B cell (primary cell): ENCODE measurements around the gene CTRL.

Source experiments
- EZH2 ChIP-seq: IDR thresholded peaks from 2 replicates; pipeline ENCODE4 v1.6.1; 2012; ENCODE audit warnings: borderline replicate concordance, low read depth, mild to moderate bottlenecking, moderate library complexity, low read length; ENCODE audit not compliant: insufficient read depth, poor library complexity, severe bottlenecking
- TF ChIP-seq, protein P1 (sequence below): fragments of 200-600 bp; IDR thresholded peaks from one replicate; pipeline ENCODE4 v1.8.0; 2022; ENCODE audit warnings: antibody characterized with exemption, mild to moderate bottlenecking

DNA sequence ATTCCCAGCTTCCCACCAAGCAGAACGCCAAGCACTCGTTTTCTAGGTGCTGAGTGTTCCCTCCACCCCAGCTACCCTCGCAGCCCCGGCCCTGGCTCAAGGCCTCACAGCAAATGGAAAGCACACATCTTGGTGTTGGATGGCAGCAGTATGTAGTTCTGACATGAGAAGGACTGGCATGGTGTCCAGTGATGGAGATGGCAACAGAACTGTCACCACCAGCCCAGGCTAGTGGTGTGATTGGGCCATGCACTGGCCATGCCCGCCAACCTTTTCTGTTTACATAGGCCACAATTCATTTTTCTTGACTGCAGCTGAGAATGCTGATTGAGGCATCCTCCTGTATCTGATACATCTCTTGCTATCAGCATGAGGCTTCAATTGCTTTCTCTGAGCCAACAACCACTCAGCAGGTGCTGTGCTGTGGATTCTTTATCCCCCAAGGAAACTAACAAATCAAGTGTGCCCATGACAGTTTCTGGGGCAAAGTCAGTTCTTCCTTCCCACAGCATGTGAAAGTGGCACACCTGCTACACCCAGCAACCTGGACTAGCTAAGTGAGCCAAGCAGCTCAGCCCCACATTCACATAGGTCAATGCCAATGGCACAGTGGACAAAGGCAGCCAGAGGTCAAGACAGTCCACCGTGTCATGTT lies 32.9 kb upstream of the CTRL start:
- TF ChIP-seq, protein P1, sequence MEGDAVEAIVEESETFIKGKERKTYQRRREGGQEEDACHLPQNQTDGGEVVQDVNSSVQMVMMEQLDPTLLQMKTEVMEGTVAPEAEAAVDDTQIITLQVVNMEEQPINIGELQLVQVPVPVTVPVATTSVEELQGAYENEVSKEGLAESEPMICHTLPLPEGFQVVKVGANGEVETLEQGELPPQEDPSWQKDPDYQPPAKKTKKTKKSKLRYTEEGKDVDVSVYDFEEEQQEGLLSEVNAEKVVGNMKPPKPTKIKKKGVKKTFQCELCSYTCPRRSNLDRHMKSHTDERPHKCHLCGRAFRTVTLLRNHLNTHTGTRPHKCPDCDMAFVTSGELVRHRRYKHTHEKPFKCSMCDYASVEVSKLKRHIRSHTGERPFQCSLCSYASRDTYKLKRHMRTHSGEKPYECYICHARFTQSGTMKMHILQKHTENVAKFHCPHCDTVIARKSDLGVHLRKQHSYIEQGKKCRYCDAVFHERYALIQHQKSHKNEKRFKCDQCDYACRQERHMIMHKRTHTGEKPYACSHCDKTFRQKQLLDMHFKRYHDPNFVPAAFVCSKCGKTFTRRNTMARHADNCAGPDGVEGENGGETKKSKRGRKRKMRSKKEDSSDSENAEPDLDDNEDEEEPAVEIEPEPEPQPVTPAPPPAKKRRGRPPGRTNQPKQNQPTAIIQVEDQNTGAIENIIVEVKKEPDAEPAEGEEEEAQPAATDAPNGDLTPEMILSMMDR: no peak
- no peak for TF ChIP-seq EZH2
